GM12872 (cell line): ENCODE results near the gene PGS1.

Source experiments
- TF ChIP-seq, protein P1 (sequence below): IDR thresholded peaks from 3 replicates; pipeline ENCODE4 v1.5.1; 2011; ENCODE audit warnings: low read depth, mild to moderate bottlenecking, low read length, moderate library complexity; ENCODE audit not compliant: insufficient read depth

The PGS1 gene

GRCh38 chr17:78371056-78371455 is 7.4 kb upstream of the PGS1 start:
- TF ChIP-seq, protein P1, sequence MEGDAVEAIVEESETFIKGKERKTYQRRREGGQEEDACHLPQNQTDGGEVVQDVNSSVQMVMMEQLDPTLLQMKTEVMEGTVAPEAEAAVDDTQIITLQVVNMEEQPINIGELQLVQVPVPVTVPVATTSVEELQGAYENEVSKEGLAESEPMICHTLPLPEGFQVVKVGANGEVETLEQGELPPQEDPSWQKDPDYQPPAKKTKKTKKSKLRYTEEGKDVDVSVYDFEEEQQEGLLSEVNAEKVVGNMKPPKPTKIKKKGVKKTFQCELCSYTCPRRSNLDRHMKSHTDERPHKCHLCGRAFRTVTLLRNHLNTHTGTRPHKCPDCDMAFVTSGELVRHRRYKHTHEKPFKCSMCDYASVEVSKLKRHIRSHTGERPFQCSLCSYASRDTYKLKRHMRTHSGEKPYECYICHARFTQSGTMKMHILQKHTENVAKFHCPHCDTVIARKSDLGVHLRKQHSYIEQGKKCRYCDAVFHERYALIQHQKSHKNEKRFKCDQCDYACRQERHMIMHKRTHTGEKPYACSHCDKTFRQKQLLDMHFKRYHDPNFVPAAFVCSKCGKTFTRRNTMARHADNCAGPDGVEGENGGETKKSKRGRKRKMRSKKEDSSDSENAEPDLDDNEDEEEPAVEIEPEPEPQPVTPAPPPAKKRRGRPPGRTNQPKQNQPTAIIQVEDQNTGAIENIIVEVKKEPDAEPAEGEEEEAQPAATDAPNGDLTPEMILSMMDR: no peak

DNA sequence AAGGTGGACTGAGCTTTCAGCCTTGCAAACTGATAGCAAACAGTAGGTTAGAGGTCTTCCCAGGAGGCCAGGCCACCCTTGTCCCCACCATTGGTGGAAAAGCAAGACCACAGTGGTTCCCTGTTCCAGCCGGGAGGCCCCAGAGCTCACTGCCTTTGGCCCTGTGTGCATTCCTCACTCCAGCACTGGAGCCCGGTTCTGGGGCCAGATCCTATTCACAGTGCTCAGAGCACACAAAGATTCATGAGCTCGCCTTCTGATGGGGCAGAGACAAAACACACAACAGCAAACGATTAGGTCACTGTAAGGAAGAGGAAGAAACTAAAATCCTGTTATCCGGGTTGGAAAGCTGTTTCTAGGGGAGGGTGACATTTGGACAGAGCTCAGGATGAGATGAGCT is 5.6 kb upstream of the PGS1 start:
- TF ChIP-seq, protein P1: no peak

- TF ChIP-seq, protein P1: no peak
Measured at GRCh38 chr17:78374189-78374588, 4.3 kb upstream of the PGS1 start.

DNA sequence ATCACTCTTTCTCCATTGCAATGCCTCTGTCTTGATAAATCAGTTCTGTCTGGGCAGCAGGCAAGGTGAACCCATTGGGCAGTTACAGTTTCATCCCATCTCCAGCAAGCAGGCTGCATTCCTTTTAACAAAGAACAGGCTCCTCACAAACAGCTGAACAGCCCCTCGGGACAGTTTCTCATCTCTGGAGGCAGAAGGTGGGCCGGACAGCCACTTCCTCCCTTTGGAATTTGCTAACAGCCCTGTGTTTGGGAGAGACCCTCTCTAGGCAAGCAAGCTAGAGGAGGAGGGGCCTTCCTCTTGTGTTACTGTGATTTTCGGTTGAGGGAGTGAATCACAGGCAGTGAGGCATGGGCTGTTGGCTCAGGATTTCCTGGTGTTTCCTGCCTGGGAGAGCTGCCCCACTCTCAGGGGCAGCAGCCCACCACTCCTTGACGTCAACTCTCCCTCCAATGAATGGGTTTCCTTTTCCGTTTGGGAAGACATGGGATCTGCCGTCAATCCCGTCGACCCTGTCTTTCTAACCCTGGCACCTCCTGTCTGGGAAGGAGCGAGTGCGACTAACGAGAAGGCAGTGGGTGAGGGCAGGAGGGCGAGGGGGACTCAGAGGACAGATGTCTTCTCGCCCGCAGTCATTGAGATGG is 3.7 kb upstream of the PGS1 start:
- TF ChIP-seq, protein P1: no peak

- TF ChIP-seq, protein P1: no peak
Measured at GRCh38 chr17:78375401-78376151, 2.9 kb upstream of the PGS1 start.

DNA sequence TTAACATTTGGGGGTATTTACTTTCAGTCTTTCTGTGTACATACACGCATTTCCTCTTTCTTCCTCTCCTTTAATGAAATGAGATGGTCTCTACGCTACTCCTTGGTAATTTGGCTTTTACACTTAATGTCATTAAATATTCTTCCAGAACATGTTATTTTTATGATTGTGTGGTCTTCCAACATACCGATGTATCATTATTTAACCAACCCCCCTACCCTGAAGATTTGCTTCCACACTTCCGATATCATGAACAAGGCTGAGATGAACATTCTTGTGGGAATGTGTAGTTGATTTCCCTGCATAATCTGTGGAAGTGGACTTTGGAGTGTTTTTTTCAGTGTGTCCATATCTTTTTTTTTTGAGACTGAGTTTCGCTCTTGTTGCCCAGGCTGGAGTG is 2.3 kb upstream of the PGS1 start:
- TF ChIP-seq, protein P1: no peak

DNA sequence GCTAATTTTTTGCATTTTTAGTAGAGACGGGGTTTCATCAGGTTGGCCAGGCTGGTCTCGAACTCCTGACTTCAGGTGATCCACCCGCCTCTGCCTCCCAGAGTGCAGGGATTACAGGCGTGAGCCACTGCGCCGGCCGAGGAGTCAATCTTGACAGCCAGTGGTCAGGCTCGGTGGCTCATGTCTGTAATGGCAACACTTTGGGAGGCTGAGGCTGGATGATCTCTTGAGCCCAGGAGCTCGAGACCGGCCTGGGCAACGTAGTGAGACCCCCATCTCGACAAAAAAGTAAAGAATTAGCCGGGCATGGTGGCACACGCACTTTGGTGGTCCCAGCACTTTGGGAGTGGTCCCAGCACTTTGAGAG is 608 bp upstream of the PGS1 start:
- TF ChIP-seq, protein P1: no peak
